NCI-H2171 (cell line): ENCODE results near the gene IGFL2.
"Not testable (repeated sequence)": the region's sequence is repeated elsewhere in the genome, so short reads cannot be mapped to it uniquely, and the experiment has no call there.

Source experiments
- DNase-seq: peaks from one replicate; lab custom pipeline; 2025; lab: John Stamatoyannopoulos, UW

Gene IGFL2

GRCh38 chr19:46142294-46142693, 5.7 kb upstream of the IGFL2 start:
- DNase-seq: no peak

- no peak for DNase-seq
Measured at GRCh38 chr19:46144756-46145155, 3.3 kb upstream of the IGFL2 start.

- DNase-seq: no peak
Measured at GRCh38 chr19:46147166-46147740, 785 bp upstream of the IGFL2 start.

DNA sequence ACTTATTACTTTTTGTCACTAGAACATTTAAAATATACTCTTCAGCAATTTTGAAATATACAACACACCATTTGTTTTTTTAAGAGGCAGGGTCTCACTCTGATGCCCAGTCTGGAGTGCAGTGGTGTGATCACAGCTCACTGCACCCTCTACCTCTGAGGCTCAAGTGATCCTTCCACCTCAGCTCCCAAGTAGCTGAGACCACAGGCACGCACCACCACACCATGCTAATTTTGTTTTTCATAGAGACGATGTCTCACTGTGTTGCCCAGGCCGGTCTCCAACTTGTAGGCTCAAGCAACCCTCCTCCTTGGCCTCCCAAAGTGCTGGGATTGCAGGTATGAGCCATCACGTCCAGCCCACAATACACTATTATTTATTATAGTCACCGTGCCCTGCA, 2.6 kb downstream of the IGFL2 start:
- no peak for DNase-seq

DNA sequence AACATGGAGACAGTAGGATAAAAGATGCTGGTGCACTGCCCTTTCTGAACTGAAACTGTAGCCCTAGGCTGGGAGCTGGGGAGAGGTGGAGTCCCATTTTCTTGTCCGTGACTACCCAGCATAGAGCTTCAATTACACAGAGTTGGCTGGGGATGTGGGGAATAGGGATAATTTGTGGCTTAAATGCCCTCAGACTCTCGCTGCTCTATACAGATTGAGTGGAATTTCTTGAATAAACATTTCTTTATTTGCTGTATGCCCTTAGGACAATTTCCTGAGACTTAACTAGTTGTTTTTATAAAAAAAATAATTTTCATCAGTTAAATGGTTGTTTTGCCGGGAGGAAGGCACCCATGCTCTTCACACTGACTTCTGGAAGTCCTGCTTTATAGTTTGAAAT, 7.2 kb downstream of the IGFL2 start:
- DNase-seq: no peak

DNA sequence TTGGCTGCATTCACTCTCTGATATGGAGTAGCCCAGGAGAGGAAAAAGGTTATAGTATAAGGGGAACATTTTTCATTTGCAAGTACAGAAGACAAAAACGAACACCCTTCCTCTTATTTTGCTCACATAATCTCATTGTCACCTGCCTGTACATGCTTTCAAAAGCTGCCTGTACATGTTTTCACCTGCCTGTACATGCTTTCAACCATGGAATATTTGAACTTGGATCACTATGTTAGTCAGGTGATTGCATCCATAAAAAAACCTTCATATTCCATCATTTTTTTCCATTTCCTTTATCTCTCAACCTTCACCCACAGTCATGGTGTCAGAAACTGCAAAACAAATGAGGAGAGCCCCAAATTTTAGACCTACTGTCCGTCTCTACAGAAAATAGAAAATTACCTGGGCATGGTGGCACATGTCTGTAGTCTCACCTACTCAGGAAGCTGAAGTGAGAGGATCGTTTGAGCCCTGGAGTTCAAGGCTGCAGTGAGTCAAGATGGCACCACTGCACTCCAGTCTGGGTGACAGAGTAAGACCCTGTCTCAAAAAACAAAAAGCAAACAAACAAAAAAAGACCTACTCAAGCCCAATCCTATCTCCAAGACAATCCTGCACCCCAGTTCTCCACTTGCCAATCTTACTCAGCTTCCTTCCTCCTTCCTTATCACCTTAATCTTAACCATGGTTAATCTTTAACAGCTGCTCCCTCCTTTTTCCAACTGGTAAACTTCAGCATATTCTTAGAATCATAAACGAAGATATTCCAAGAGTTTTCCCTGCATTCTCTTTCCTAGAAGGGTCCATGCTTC, 11.6 kb downstream of the IGFL2 start:
- DNase-seq: no peak

DNA sequence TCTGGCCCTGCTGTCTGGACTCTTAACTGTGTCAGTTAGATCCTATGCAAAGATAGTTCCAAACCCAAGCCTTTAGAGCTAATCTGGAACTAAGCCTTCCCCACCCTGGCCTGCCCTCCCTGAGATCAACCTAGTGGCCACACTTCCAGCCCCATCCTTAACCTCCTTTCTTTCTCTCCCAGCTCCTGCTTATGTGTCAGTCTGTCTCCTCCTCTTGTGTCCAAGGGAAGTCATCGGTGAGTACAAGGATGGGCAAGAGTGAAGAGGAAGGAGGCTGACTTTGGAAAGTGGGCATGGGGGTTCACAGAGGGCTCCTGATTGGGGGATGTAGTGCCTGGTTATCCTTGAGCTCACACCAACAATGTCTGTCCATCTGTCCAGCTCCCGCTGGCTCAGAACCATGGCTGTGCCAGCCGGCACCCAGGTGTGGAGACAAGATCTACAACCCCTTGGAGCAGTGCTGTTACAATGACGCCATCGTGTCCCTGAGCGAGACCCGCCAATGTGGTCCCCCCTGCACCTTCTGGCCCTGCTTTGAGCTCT, 12.3 kb downstream of the IGFL2 start:
- DNase-seq: no peak

DNA sequence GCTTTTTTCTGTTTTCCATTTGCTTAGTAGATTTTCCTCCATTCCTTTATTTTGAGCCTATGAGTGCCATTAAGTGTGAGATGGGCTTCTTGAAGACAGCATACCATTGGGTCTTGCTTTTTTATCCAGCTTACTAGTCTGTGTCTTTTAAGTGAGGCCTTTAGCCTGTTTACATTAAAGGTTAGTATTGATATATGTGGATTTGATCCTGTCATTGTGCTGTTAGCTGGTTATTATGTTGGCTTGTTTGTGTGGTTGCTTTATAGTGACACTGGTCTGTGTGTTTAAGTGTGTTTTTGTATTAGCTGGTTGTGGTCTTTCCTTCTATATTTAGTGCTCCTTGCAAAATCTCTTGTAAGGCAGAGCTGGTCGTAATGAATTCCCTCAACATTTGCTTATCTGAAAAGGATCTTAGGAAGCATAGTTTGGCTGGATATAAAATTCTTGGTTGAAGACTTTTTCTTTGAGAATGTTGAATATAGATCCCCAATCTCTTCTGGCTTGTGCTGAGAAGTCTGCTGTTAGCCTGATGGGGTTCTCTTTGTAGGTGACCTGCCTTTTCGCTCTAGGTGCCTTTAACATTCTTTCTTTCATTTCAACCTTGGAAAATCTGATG, 13.7 kb downstream of the IGFL2 start:
- not testable (repeated sequence) for DNase-seq

GRCh38 chr19:46162731-46163130, 14.7 kb downstream of the IGFL2 start:
- no peak for DNase-seq

- DNase-seq: no peak
Measured at GRCh38 chr19:46173886-46174480, 25.9 kb downstream of the IGFL2 start.

DNA sequence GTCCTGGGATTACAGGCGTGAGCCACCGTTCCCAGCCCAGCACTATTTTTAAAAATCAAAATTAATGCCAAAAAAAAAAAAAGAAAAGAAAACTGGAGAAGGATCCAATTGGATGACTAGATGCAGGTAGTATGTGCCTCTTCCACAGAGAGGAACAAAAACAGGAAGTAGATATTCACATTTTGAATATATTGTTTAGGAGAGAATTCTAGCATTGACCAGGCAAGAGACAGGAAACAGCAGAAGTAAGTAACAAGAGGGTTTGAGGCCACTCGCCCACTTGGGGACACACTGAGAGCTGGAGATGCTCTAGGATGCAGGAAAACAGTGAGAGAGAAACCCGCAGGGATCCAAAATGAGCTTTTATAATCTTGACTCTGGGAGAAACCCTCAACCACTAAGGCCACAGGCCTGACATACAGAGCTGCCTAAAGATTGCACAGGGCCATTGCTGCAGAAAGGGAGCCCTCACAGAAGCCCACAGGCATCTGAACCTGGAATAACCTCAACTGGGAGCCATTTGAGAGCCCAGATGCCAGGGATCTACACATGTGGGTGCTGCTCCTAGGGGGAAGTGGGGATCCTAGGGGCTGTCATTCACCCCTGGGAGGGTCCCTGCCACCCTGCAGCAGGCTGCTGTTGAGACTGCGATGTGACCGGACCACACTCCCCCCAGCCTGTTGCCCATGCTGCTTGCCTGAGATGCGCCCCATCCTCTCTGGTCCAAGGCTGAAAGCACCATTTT, 28.2 kb downstream of the IGFL2 start:
- DNase-seq: no peak

DNA sequence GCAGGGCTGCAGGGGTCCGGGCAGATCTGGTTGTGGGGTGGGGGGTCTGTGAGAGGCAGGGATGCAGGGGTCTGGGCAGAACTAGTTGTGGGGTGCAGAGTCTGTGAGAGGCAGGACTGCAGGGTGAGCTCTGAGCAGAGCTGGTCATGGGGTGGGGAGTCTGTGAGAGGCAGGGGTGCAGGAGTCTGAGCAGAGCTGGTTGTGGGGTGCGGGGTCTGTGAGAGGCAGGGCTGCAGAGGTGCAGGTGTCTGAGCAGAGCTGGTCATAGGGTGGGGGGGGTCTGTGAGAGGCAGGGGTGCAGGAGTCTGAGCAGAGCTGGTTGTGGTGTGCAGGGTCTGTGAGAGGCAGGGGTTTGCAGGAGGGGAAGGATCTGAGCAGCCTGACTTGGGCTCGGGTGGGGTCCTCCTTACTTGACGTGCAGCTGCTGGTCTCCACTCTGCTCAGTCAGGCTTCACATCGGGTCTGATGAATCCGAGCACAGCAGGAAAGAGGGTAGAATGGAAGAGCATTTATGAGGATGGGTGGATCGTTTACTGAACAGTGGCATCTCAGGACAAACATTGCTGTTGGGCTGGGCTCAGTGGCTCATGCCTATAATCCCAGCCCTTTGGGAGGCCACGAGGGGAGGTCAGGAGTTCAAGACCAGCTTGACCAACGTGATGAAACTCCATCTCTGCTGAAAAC, 31.2 kb downstream of the IGFL2 start:
- no peak for DNase-seq

- no peak for DNase-seq
Measured at GRCh38 chr19:46180701-46181387, 32.8 kb downstream of the IGFL2 start.

DNA sequence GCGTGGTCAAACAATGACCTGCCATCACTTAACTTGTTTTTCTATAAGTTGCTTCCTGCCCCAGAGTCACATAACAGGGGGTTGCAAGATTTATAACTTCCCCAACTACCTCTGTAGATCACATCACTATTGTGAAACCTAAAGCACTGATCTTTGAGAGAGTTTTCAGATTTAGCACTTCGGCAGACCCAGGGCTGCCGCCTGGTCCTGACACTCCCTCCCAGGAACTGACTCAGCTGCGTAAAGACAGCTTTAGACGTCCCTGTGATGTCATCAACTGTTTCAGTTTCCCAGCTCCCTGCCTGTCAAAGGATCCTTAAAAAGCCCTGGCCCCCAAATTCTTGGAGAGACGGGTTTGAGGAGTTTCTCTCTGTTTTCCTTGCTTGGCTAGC, 33.3 kb downstream of the IGFL2 start:
- no peak for DNase-seq

DNA sequence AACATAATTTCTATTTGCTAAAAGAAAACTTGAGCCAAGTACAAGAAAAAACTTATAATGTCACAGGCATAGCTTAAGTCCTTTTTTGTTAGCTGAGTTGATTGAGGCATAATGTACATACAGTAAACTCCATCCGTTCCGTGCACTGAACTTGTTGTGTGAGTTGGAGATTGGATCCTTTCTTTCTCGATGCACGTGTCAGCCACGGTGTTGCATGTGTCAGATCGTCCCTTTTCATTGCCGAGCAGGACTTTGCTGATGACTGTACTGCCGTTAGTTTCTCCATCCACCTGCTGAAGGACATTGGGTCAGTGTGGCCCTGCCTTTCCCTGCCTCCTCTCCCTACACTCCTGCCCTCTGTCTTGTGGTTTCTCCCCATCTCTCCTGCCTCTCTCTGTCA, 34.4 kb downstream of the IGFL2 start:
- DNase-seq: no peak

DNA sequence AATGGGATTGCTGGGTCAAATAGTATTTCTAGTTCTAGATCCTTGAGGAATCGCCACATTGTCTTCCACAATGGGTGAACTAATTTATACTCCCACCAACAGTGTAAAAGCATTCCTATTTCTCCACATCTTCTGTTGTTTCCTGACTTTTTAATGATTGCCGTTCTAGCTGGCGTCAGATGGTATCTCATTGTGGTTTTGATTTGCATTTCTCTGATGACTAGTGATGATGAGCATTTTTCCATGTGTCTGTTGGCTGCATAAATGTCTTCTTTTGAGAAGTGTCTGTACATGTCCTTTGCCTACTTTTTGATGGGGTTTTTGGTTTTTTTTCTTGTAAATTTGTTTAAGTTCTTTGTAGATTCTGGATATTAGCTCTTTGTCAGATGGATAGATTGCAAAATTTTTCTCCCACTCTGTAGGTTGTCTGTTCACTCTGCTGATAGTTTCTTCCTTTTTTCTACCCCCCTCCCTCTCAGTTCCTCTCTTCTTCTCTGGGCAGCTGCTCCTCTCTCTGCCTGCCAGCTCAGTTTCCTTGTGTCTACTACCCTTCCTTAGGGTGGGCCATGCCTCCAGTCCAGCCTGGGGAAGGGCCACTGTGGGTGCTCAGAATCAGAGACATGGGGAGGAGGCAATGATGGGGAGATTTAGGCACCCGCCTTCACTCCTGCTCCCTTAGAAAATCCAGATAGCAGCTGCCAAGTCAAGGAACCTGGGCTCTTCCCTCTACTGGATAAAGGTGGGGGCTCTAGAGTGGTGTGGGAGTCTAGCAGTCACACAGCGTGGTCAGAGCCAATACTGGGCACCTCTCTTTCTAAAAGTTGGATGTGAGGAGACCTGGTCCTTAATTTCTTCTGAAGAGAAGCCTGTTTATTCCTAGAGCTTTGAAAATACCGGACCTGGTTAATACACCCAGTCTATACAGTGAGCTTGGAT, 37.0 kb downstream of the IGFL2 start:
- DNase-seq: not testable (repeated sequence)

GRCh38 chr19:46186101-46186716, 38.2 kb downstream of the IGFL2 start:
- DNase-seq: no peak

- DNase-seq: no peak
Measured at GRCh38 chr19:46186717-46187101, 38.7 kb downstream of the IGFL2 start.
